Measurements from ENCODE around the gene ST6GAL1.

Gene ST6GAL1

GRCh38 chr3:187080799-187081450 is 150.6 kb downstream of the ST6GAL1 start:
- FAIRE-seq: no peak

GRCh38 chr3:187082758-187083375 is 152.5 kb downstream of the ST6GAL1 start:
- no peak for FAIRE-seq

GRCh38 chr3:187084126-187084525 is 153.8 kb downstream of the ST6GAL1 start:
- no peak for FAIRE-seq

- FAIRE-seq: no peak
Measured at GRCh38 chr3:187084580-187084979, 154.3 kb downstream of the ST6GAL1 start.

- FAIRE-seq: no peak
Measured at GRCh38 chr3:187085021-187085666, 154.8 kb downstream of the ST6GAL1 start.

- FAIRE-seq: no peak
Measured at GRCh38 chr3:187085933-187086332, 155.6 kb downstream of the ST6GAL1 start.

GRCh38 chr3:187086831-187087230 is 156.5 kb downstream of the ST6GAL1 start:
- FAIRE-seq: no peak

- FAIRE-seq: no peak
Measured at GRCh38 chr3:187088701-187089100, 158.4 kb downstream of the ST6GAL1 start.

GRCh38 chr3:187093320-187093719 is 163.0 kb downstream of the ST6GAL1 start:
- FAIRE-seq: no peak

- FAIRE-seq: no peak
Measured at GRCh38 chr3:187098923-187099512, 168.7 kb downstream of the ST6GAL1 start.

- FAIRE-seq: no peak
Measured at GRCh38 chr3:187101184-187102072, 171.1 kb downstream of the ST6GAL1 start.

- FAIRE-seq: no peak
Measured at GRCh38 chr3:187102073-187102634, 171.8 kb downstream of the ST6GAL1 start.

GRCh38 chr3:187103251-187103650 is 172.9 kb downstream of the ST6GAL1 start:
- no peak for FAIRE-seq

- FAIRE-seq: no peak
Measured at GRCh38 chr3:187104342-187104741, 174.0 kb downstream of the ST6GAL1 start.

- FAIRE-seq: no peak
Measured at GRCh38 chr3:187104933-187105332, 174.6 kb downstream of the ST6GAL1 start.

GRCh38 chr3:187105700-187106099 is 175.4 kb downstream of the ST6GAL1 start:
- FAIRE-seq: no peak

- no peak for FAIRE-seq
Measured at GRCh38 chr3:187107989-187108388, 177.7 kb downstream of the ST6GAL1 start.

GRCh38 chr3:187110156-187110555 is 179.8 kb downstream of the ST6GAL1 start:
- FAIRE-seq: no peak

GRCh38 chr3:187112934-187113793 is 182.8 kb downstream of the ST6GAL1 start:
- FAIRE-seq: peak; percentile 21

GRCh38 chr3:187114511-187114910 is 184.2 kb downstream of the ST6GAL1 start:
- FAIRE-seq: no peak

- no peak for FAIRE-seq
Measured at GRCh38 chr3:187120326-187120725, 190.0 kb downstream of the ST6GAL1 start.
